ENCODE measurements around the gene UGT1A10. TPM values are rescaled to one million over a fixed set of nuclear protein-coding genes. Genes with fewer than 3 reads are reported as not detected.
"Not testable (repeated sequence)": the region's sequence is repeated elsewhere in the genome, so short reads cannot be mapped to it uniquely, and the experiment has no call there.

UGT1A10 gene
- total RNA-seq, 1 experiment from 2014 or later = 0.11 TPM

- no peaks in the 10 kb centered on the region for H3K36me3 ChIP-seq (ENCODE audit: insufficient read depth, low read length)
- H3K79me2 ChIP-seq (ENCODE audit: low read length) = no peaks in the 10 kb centered on the region
- no peak overlapping the region for H3K27ac ChIP-seq (ENCODE audit: low read length)
- H3K4me1 ChIP-seq (ENCODE audit: low read length) = no peaks in the 10 kb centered on the region
- no peaks in the 10 kb centered on the region for H4K20me1 ChIP-seq (ENCODE audit: insufficient read depth, low read depth, low read length)
- H2AFZ ChIP-seq (ENCODE audit: low read length) = no peak overlapping the region
- no peaks in the 10 kb centered on the region for H3K9me2 ChIP-seq (replicated peaks; ENCODE audit: insufficient read depth, low read length)
- H3K9me3 ChIP-seq (ENCODE audit: low read length) = no peaks in the 10 kb centered on the region
- H3K4me3 ChIP-seq (ENCODE audit: low read length) = no peak overlapping the region
- no peak for DNase-seq
- no peak overlapping the region for H3K4me2 ChIP-seq (ENCODE audit: low read depth, low read length, poor library complexity, severe bottlenecking)
- H3K9ac ChIP-seq (ENCODE audit: low read length) = no peak overlapping the region
- H3K27me3 ChIP-seq (ENCODE audit: low read length) = no peaks in the 10 kb centered on the region
Measured at GRCh38 chr2:233713262-233713615, 77.0 kb downstream of the UGT1A10 start.

GRCh38 chr2:233714121-233714520 is 77.9 kb downstream of the UGT1A10 start:
- Histone ChIP-seq H3K79me2 (ENCODE audit: low read length) (no peaks in the 10 kb centered on the region), H3K9me2 (replicated peaks; ENCODE audit: insufficient read depth, low read length) (no peaks in the 10 kb centered on the region), H3K4me2 (ENCODE audit: low read depth, low read length, poor library complexity, severe bottlenecking) (no peak overlapping the region), H3K9me3 (ENCODE audit: low read length) (no peaks in the 10 kb centered on the region), H4K20me1 (ENCODE audit: insufficient read depth, low read depth, low read length) (no peaks in the 10 kb centered on the region), H3K27me3 (ENCODE audit: low read length) (no peaks in the 10 kb centered on the region), H3K9ac (ENCODE audit: low read length) (no peak overlapping the region), H3K36me3 (ENCODE audit: insufficient read depth, low read length) (no peaks in the 10 kb centered on the region), H2AFZ (ENCODE audit: low read length) (no peak overlapping the region), H3K27ac (ENCODE audit: low read length) (no peak overlapping the region), H3K4me1 (ENCODE audit: low read length) (no peaks in the 10 kb centered on the region), H3K4me3 (ENCODE audit: low read length) (no peak overlapping the region)
- DNase-seq = no peak

- DNase-seq = peak; percentile 6
- H3K4me2 ChIP-seq (ENCODE audit: low read depth, low read length, poor library complexity, severe bottlenecking) = no peak within 1 kb of the TSS
- no peaks in the 10 kb centered on the region for H3K4me1 ChIP-seq (ENCODE audit: low read length)
- H3K4me3 ChIP-seq (ENCODE audit: low read length) = no peak within 1 kb of the TSS
- no peaks in the 10 kb centered on the region for H3K27me3 ChIP-seq (ENCODE audit: low read length)
- H2AFZ ChIP-seq (ENCODE audit: low read length) = no peak within 1 kb of the TSS
- H4K20me1 ChIP-seq (ENCODE audit: insufficient read depth, low read depth, low read length) = no peaks in the 10 kb centered on the region
- H3K9ac ChIP-seq (ENCODE audit: low read length) = no peak within 1 kb of the TSS
- H3K36me3 ChIP-seq (ENCODE audit: insufficient read depth, low read length) = no peaks in the 10 kb centered on the region
- no peaks in the 10 kb centered on the region for H3K9me3 ChIP-seq (ENCODE audit: low read length)
- H3K27ac ChIP-seq (ENCODE audit: low read length) = no peak within 1 kb of the TSS
- no peaks in the 10 kb centered on the region for H3K9me2 ChIP-seq (replicated peaks; ENCODE audit: insufficient read depth, low read length)
- no peaks in the 10 kb centered on the region for H3K79me2 ChIP-seq (ENCODE audit: low read length)
Measured at GRCh38 chr2:233718552-233718951, 82.3 kb downstream of the UGT1A10 start, which contains the start of gene UGT1A4. UGT1A4 (plus strand) TSS chr2:233718736; CDS start chr2:233718821, 85 bp downstream.

DNA sequence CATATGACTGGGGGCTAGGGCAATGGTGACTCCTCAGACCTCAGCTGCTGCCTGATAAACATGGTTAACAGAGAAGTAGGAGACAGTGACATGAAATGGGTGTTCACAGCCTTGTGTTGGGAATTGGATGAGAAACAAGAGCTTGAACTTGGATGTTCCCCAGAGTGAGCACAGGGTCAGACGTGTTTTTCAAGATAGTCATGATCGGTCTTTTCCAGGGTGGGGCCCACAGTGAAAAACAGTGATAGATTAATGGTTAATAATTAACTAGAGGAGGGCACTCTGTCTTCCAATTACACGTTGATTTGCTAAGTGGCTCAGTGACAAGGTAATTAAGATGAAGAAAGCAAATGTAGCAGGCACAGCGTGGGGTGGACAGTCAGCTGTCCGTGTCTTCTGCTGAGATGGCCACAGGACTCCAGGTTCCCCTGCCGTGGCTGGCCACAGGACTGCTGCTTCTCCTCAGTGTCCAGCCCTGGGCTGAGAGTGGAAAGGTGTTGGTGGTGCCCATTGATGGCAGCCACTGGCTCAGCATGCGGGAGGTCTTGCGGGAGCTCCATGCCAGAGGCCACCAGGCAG is 92.6 kb downstream of the UGT1A10 start, which contains the start of gene UGT1A3:
Gene UGT1A3 (plus strand): TSS at position 320 of the 579 bp plus-strand sequence. CDS start 85 bp downstream, at position 405.
- Histone ChIP-seq H3K4me3 (ENCODE audit: low read length) (no peak within 1 kb of the TSS), H3K27me3 (ENCODE audit: low read length) (no peaks in the 10 kb centered on the region), H3K4me1 (ENCODE audit: low read length) (no peaks in the 10 kb centered on the region), H3K4me2 (ENCODE audit: low read depth, low read length, poor library complexity, severe bottlenecking) (no peak within 1 kb of the TSS), H4K20me1 (ENCODE audit: insufficient read depth, low read depth, low read length) (no peaks in the 10 kb centered on the region), H3K9me3 (ENCODE audit: low read length) (no peaks in the 10 kb centered on the region), H2AFZ (ENCODE audit: low read length) (no peak within 1 kb of the TSS), H3K27ac (ENCODE audit: low read length) (no peak within 1 kb of the TSS), H3K9me2 (replicated peaks; ENCODE audit: insufficient read depth, low read length) (no peaks in the 10 kb centered on the region), H3K79me2 (ENCODE audit: low read length) (no peaks in the 10 kb centered on the region), H3K36me3 (ENCODE audit: insufficient read depth, low read length) (no peaks in the 10 kb centered on the region), H3K9ac (ENCODE audit: low read length) (no peak within 1 kb of the TSS)
- peak; percentile 14 for DNase-seq

DNA sequence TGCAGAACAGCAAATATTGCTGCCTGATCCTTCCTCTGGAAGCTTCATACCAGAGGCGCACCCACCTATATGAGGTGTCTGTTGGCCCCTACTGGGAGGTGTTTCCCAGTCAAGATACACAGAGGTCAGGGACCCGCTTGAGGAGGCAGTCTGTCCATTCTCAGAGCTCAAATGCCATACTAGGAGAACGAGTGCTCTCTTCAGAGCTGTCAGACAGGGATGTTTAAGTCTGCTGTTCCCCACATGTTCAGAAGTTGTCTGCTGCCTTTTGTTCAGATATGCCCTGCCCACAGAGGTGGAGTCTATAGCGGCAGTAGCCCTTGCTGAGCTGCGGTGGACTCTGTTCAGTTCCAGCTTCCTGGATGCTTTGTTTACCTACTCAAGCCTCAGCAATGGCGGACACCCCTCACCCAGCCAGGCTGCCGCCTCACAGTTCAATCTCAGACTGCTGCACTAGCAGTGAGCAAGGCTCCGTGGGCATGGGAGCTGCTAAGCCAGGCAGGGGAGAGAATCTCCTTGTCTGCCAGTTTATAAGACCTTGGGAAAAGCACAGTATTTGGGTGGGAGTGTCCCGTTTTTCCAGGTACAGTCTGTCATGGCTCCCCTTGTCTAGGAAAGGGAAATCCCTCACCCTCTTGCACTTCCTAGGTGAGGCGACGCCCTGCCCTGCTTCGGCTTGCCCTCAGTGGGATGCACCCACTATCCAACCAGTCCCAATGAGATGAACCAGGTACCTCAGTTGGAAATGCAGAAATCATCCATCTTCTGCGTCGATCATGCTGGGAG is 100.8 kb downstream of the UGT1A10 start:
- H3K4me1 ChIP-seq (ENCODE audit: low read length); H3K79me2 ChIP-seq (ENCODE audit: low read length); H4K20me1 ChIP-seq (ENCODE audit: insufficient read depth, low read depth, low read length); H3K4me2 ChIP-seq (ENCODE audit: low read depth, low read length, poor library complexity, severe bottlenecking); H2AFZ ChIP-seq (ENCODE audit: low read length); H3K4me3 ChIP-seq (ENCODE audit: low read length); H3K9ac ChIP-seq (ENCODE audit: low read length); H3K36me3 ChIP-seq (ENCODE audit: insufficient read depth, low read length); H3K9me2 ChIP-seq (replicated peaks; ENCODE audit: insufficient read depth, low read length); H3K27ac ChIP-seq (ENCODE audit: low read length); H3K27me3 ChIP-seq (ENCODE audit: low read length); H3K9me3 ChIP-seq (ENCODE audit: low read length): not testable (repeated sequence)
- peak; percentile 32 for DNase-seq

GRCh38 chr2:233740870-233741269 is 104.6 kb downstream of the UGT1A10 start:
- Histone ChIP-seq H3K9ac (ENCODE audit: low read length) (no peak overlapping the region), H3K4me2 (ENCODE audit: low read depth, low read length, poor library complexity, severe bottlenecking) (no peak overlapping the region), H4K20me1 (ENCODE audit: insufficient read depth, low read depth, low read length) (no peaks in the 10 kb centered on the region), H3K27ac (ENCODE audit: low read length) (no peak overlapping the region), H2AFZ (ENCODE audit: low read length) (no peak overlapping the region), H3K27me3 (ENCODE audit: low read length) (0 out of 2 replicates have a peak, but pooled peaks cover 2% of the 10 kb centered on the region), H3K9me3 (ENCODE audit: low read length) (no peaks in the 10 kb centered on the region), H3K79me2 (ENCODE audit: low read length) (no peaks in the 10 kb centered on the region), H3K9me2 (replicated peaks; ENCODE audit: insufficient read depth, low read length) (no peaks in the 10 kb centered on the region; the same call in 1 of the 2 replicates), H3K4me1 (ENCODE audit: low read length) (no peaks in the 10 kb centered on the region), H3K4me3 (ENCODE audit: low read length) (no peak overlapping the region), H3K36me3 (ENCODE audit: insufficient read depth, low read length) (no peaks in the 10 kb centered on the region)
- DNase-seq = no peak

DNA sequence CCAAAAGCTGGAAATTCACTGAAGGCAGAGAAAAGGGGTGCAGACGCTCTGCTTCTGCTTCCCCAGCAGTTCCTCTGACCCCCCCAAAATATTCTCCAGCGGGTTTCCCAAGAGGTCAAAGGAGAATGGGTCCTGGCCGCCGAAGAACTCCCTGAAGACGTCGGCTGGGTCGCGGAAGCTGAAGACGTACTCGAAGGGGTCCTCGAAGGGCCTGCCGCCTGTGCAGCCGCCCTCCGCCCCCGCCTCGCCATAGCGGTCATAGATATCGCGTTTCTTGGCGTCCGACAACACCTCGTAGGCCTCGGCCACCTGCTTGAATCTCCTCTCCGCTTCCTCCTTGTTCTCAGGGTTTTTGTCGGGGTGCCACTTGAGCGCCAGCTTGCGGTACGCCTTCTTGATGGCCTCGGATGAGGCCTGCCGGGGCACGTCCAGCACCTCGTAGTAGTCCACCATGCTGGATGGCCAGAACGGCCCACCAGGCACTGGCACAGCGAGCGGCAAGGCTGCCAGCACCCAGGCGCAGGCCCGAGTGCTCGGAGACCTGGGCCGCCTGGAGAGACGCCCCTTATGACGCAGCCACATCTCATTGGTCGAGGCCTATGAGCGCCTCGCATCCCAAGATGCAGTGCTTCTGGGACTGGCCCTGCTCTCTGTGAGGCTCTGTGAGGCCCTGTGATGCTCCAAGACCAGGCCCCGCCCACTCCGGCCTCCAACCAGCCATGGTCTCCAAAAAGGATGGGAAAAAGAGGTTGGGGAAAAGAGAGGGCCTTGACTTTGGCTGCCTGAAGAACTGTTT is 107.4 kb downstream of the UGT1A10 start:
- Histone ChIP-seq H3K27me3 (ENCODE audit: low read length) (0 out of 2 replicates have a peak, but pooled peaks cover 2% of the 10 kb centered on the region), H3K4me3 (ENCODE audit: low read length) (no peak overlapping the region), H2AFZ (ENCODE audit: low read length) (no peak overlapping the region), H3K27ac (ENCODE audit: low read length) (no peak overlapping the region), H3K36me3 (ENCODE audit: insufficient read depth, low read length) (no peaks in the 10 kb centered on the region), H3K4me1 (ENCODE audit: low read length) (no peaks in the 10 kb centered on the region), H3K9me3 (ENCODE audit: low read length) (no peaks in the 10 kb centered on the region), H3K9me2 (replicated peaks; ENCODE audit: insufficient read depth, low read length) (no peaks in the 10 kb centered on the region; the same call in 1 of the 2 replicates), H3K9ac (ENCODE audit: low read length) (no peak overlapping the region), H4K20me1 (ENCODE audit: insufficient read depth, low read depth, low read length) (no peaks in the 10 kb centered on the region), H3K4me2 (ENCODE audit: low read depth, low read length, poor library complexity, severe bottlenecking) (no peak overlapping the region), H3K79me2 (ENCODE audit: low read length) (no peaks in the 10 kb centered on the region)
- no peak for DNase-seq

Data from Karpas-422 (cell line).